ENCODE results near the gene CLTCL1. TPM values are rescaled to one million over a fixed set of nuclear protein-coding genes. Genes with fewer than 3 reads are reported as not detected.

Gene CLTCL1
- total RNA-seq, 4 donors from 2014 or later: 5.7 to 11.7 (median 8.4) TPM

- Histone ChIP-seq H3K27ac (no peak overlapping the region), H3K36me3 (peaks cover 0 to 79% of the 10 kb centered on the region in 2 donors), H3K9me3 (no peaks in the 10 kb centered on the region), H3K27me3 (no peaks in the 10 kb centered on the region), H3K4me1 (no peaks in the 10 kb centered on the region), H3K4me3 (no peak overlapping the region)
- WGBS, 2 donors (ENCODE audit: low coverage in 1 of 2): 37 to 71% methylated on average over 4 to 8 of the region's 23 CpGs
- TF ChIP-seq POLR2AphosphoS5 (IDR thresholded peaks at IDR 0.05): no peak
- no peak for TF ChIP-seq CTCF (IDR thresholded peaks at IDR 0.05)
- no peak for TF ChIP-seq EP300 (IDR thresholded peaks at IDR 0.05)
- TF ChIP-seq POLR2A (IDR thresholded peaks at IDR 0.05): no peak
- no peak for ATAC-seq
These were observed 95.5 kb downstream of the CLTCL1 start for GRCh38 chr22:19195796-19196731.

GRCh38 chr22:19194766-19195536 lies 96.6 kb downstream of the CLTCL1 start:
- Histone ChIP-seq H3K9me3 (no peaks in the 10 kb centered on the region), H3K4me1 (no peaks in the 10 kb centered on the region), H3K27me3 (no peaks in the 10 kb centered on the region), H3K27ac (no peak overlapping the region), H3K36me3 (peaks cover 0 to 72% of the 10 kb centered on the region in 2 donors), H3K4me3 (no peak overlapping the region)
- TF ChIP-seq CTCF (IDR thresholded peaks at IDR 0.05) (no peak), POLR2AphosphoS5 (IDR thresholded peaks at IDR 0.05) (no peak), POLR2A (IDR thresholded peaks at IDR 0.05) (no peak), EP300 (IDR thresholded peaks at IDR 0.05) (no peak)
- 88 to 94% methylated on average over 3 to 4 of the region's 16 CpGs for WGBS, 2 donors (ENCODE audit: low coverage in 1 of 2)
- no peak for ATAC-seq

GRCh38 chr22:19193879-19194278 lies 97.6 kb downstream of the CLTCL1 start:
- no peak overlapping the region for H3K4me3 ChIP-seq
- no peaks in the 10 kb centered on the region for H3K9me3 ChIP-seq
- H3K36me3 ChIP-seq: peaks cover 0 to 63% of the 10 kb centered on the region in 2 donors
- 86 to 91% methylated on average over 4 of the region's 6 CpGs for WGBS, 2 donors (ENCODE audit: low coverage in 1 of 2)
- no peaks in the 10 kb centered on the region for H3K4me1 ChIP-seq
- H3K27ac ChIP-seq: no peak overlapping the region
- H3K27me3 ChIP-seq: no peaks in the 10 kb centered on the region
- ATAC-seq: no peak
- TF ChIP-seq POLR2AphosphoS5 (IDR thresholded peaks at IDR 0.05) (no peak), POLR2A (IDR thresholded peaks at IDR 0.05) (no peak), CTCF (IDR thresholded peaks at IDR 0.05) (no peak), EP300 (IDR thresholded peaks at IDR 0.05) (no peak)

GRCh38 chr22:19187716-19188563 lies 103.6 kb downstream of the CLTCL1 start:
- TF ChIP-seq EP300 (IDR thresholded peaks at IDR 0.05): no peak
- Histone ChIP-seq H3K36me3 (peaks cover 0 to 32% of the 10 kb centered on the region in 2 donors), H3K4me1 (no peaks in the 10 kb centered on the region), H3K4me3 (no peak overlapping the region), H3K27ac (no peak overlapping the region), H3K27me3 (no peaks in the 10 kb centered on the region), H3K9me3 (no peaks in the 10 kb centered on the region)
- no peak for ATAC-seq
- 92 to 100% methylated on average over 1 of the region's 6 CpGs for WGBS, 2 donors (ENCODE audit: low coverage in 1 of 2)
